Measurements from ENCODE around the gene GALNS. TPM values are rescaled to one million over a fixed set of nuclear protein-coding genes. Genes with fewer than 3 reads are reported as not detected.

Gene GALNS
- total RNA-seq, 4 donors from 2014 or later = 31.1 to 134 (median 43.3) TPM

GRCh38 chr16:88805887-88806393 is 50.8 kb downstream of the GALNS start:
- no peak overlapping the region for H3K4me3 ChIP-seq
- H3K36me3 ChIP-seq = peaks cover 18% of the 10 kb centered on the region
- WGBS = no CpG with 5 or more reads among the region's 21 CpGs
- no peak for DNase-seq (ENCODE audit: low spot score in 2 of 2)
- H3K27ac ChIP-seq = no peak overlapping the region
- no peaks in the 10 kb centered on the region for H3K27me3 ChIP-seq
- no peaks in the 10 kb centered on the region for H3K9me3 ChIP-seq
- no peak for TF ChIP-seq EP300 (IDR thresholded peaks at IDR 0.05)
- no peak for TF ChIP-seq POLR2A (IDR thresholded peaks at IDR 0.05)
- TF ChIP-seq POLR2AphosphoS5 (IDR thresholded peaks at IDR 0.05) = no peak
- TF ChIP-seq, protein P1, sequence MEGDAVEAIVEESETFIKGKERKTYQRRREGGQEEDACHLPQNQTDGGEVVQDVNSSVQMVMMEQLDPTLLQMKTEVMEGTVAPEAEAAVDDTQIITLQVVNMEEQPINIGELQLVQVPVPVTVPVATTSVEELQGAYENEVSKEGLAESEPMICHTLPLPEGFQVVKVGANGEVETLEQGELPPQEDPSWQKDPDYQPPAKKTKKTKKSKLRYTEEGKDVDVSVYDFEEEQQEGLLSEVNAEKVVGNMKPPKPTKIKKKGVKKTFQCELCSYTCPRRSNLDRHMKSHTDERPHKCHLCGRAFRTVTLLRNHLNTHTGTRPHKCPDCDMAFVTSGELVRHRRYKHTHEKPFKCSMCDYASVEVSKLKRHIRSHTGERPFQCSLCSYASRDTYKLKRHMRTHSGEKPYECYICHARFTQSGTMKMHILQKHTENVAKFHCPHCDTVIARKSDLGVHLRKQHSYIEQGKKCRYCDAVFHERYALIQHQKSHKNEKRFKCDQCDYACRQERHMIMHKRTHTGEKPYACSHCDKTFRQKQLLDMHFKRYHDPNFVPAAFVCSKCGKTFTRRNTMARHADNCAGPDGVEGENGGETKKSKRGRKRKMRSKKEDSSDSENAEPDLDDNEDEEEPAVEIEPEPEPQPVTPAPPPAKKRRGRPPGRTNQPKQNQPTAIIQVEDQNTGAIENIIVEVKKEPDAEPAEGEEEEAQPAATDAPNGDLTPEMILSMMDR (IDR thresholded peaks at IDR 0.05) = no peak
- H3K4me1 ChIP-seq = peaks cover 49% of the 10 kb centered on the region

GRCh38 chr16:88805340-88805715 is 51.4 kb downstream of the GALNS start:
- no peaks in the 10 kb centered on the region for H3K27me3 ChIP-seq
- no peaks in the 10 kb centered on the region for H3K9me3 ChIP-seq
- peaks cover 18% of the 10 kb centered on the region for H3K36me3 ChIP-seq
- peaks cover 43% of the 10 kb centered on the region for H3K4me1 ChIP-seq
- TF ChIP-seq POLR2A (IDR thresholded peaks at IDR 0.05) (no peak), EP300 (IDR thresholded peaks at IDR 0.05) (no peak), POLR2AphosphoS5 (IDR thresholded peaks at IDR 0.05) (no peak)
- TF ChIP-seq, protein P1 (IDR thresholded peaks at IDR 0.05) = no peak
- no CpG with 5 or more reads among the region's 22 CpGs for WGBS
- H3K4me3 ChIP-seq = peak overlapping the region; percentile 68
- no peak overlapping the region for H3K27ac ChIP-seq
- no peak for DNase-seq (ENCODE audit: low spot score in 2 of 2)

GRCh38 chr16:88804552-88805339 is 52.0 kb downstream of the GALNS start:
- H3K9me3 ChIP-seq = no peaks in the 10 kb centered on the region
- WGBS = 0% methylated on average over 3 of the region's 39 CpGs
- H3K4me1 ChIP-seq = peaks cover 37% of the 10 kb centered on the region
- H3K36me3 ChIP-seq = peaks cover 16% of the 10 kb centered on the region
- H3K27ac ChIP-seq = no peak overlapping the region
- DNase-seq (ENCODE audit: low spot score in 2 of 2) = no peak
- H3K4me3 ChIP-seq = peak overlapping the region; percentile 68
- no peak for TF ChIP-seq EP300 (IDR thresholded peaks at IDR 0.05)
- TF ChIP-seq POLR2AphosphoS5 (IDR thresholded peaks at IDR 0.05) = no peak
- no peak for TF ChIP-seq POLR2A (IDR thresholded peaks at IDR 0.05)
- TF ChIP-seq, protein P1 (IDR thresholded peaks at IDR 0.05) = no peak
- H3K27me3 ChIP-seq = no peaks in the 10 kb centered on the region

GRCh38 chr16:88804173-88804551 is 52.6 kb downstream of the GALNS start:
- H3K4me1 ChIP-seq = peaks cover 32% of the 10 kb centered on the region
- no peaks in the 10 kb centered on the region for H3K27me3 ChIP-seq
- TF ChIP-seq POLR2AphosphoS5 (IDR thresholded peaks at IDR 0.05) (no peak), EP300 (IDR thresholded peaks at IDR 0.05) (no peak), POLR2A (IDR thresholded peaks at IDR 0.05) (no peak)
- TF ChIP-seq, protein P1 (IDR thresholded peaks at IDR 0.05) = no peak
- H3K27ac ChIP-seq = no peak overlapping the region
- peaks cover 11% of the 10 kb centered on the region for H3K36me3 ChIP-seq
- H3K9me3 ChIP-seq = no peaks in the 10 kb centered on the region
- peak overlapping the region; percentile 68 for H3K4me3 ChIP-seq
- DNase-seq (ENCODE audit: low spot score in 2 of 2) = no peak
- WGBS = 0% methylated on average over 4 of the region's 16 CpGs

DNA sequence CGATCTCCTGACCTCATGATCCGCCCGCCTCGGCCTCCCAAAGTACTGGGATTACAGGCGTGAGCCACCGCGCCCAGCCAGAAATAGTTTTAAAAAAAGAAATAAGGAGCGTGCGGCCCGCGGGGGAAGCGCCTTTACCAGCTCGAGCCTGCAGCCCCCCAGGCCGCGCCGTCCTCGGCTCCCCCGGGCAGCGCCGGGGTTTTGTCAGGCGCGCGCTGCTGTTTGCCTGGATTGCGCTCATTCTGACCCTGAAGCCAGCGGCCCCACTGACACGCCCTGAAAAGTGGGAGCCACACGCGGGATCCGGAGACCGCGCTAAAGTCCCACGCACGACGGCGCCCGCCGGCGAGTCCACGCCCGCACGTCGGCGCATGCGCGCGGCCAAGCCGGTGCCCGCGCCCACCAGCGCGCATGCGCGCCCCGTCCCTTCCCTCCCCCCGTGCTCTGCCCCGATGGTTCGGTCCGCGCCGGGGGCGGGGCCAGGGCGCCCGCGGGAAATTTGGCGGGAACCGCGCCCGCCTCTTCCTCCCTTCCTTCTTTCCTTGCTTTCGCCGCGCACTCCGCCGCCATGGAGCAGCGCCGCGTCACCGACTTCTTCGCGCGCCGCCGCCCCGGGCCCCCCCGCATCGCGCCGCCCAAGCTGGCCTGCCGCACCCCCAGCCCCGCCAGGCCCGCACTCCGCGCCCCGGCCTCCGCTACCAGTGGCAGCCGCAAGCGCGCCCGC is 53.3 kb downstream of the GALNS start, which contains the start of gene CDT1:
CDT1 (plus strand) TSS at position 526 of the 724 bp plus-strand sequence; CDS start at position 569, 43 bp downstream.
- Histone ChIP-seq H3K27me3 (no peaks in the 10 kb centered on the region), H3K27ac (peak within 1 kb of the TSS; percentile 75), H3K36me3 (peaks cover 7% of the 10 kb centered on the region), H3K4me3 (peak within 1 kb of the TSS; percentile 68), H3K9me3 (no peaks in the 10 kb centered on the region), H3K4me1 (peaks cover 32% of the 10 kb centered on the region)
- WGBS = under 1% methylated on average over 33 of the region's 98 CpGs
- DNase-seq (ENCODE audit: low spot score in 2 of 2) = peak in 1 of 2 donors; percentile 89
- TF ChIP-seq POLR2AphosphoS5 (IDR thresholded peaks at IDR 0.05) = no peak
